Measurements from ENCODE around the gene SMOC2.

SMOC2 gene

DNA sequence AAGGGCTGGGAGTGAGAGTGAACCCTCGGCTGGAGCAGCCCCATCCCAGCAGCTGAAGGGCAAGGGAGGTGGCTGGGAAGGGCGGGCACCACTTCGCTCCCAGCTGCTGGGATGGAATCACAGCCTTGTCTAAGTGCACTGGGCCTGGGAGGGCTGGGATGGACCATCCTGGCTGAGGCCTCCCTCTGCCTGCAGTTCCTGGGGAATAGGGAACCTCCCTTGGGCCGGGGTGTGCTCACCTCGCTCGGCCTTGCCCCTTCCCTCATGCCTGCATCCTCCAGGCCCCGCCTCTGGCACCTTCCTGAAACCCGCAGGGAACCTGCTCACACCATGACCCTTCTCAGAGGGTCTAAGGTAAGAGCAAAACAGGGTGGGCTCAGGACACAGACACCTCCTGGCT is 53.7 kb downstream of the SMOC2 start:
- DNase-seq, result no peak

- no peak for DNase-seq
Measured at GRCh38 chr6:168495133-168495532, 54.1 kb downstream of the SMOC2 start.

DNA sequence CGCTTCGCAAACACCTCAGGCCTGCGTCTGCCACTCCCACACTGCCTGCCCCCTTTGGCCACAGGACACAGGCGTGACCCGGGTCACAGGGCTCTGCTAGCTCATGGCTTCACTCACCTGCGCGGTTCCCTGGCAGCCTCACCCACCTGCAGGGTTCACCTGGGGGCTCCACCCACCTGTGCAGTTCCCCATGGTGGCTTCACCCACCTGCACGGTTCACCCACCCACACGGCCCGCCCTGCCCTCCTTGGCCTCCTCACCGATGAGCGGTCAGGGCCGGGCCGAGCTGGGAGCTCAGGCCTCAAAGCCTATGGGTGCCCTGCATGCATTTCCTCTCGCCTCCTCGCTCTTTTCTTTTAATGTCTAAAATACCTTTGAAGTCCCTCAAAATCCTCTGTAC is 54.7 kb downstream of the SMOC2 start:
- DNase-seq, result no peak

GRCh38 chr6:168496139-168496996 is 55.4 kb downstream of the SMOC2 start:
- no peak for DNase-seq

DNA sequence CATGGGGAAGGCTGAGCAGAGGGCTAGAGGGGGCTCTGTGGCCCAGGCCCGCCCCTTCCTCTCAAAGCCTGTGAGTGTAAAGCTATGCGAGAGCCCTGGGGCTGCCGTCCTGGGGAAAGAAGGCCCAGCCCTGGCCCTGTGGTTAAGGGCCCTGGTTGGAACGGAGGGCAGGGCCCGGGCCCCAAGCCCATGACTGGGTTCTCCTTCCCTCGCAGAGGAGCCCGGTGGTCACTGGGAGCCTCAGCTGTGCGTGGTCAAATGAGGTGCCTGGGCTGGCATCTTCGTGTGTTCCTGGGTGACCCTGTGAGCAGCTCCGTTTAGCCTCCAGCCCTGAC is 56.0 kb downstream of the SMOC2 start:
- DNase-seq, result no peak

DNA sequence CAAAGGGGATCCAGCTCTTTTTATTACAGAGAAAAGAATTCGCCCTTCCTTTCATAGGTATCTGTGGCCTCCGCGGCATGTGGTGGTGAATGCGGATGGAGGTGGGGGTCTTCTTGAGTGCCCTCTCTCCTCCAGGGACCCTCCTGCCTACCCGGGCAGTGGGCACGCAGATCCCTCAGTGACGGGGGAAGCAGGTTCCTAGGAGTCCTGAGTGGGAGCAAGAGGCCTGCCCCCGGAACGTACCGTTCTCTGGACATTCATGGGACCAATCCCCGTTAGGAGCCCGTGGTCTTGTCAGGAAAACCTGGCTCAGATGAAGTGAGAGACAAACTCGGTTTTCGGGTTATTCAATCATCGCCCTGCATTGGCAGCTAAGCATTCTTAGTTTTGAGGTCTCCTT is 56.4 kb downstream of the SMOC2 start:
- no peak for DNase-seq

GRCh38 chr6:168498161-168498843 is 57.3 kb downstream of the SMOC2 start:
- DNase-seq, result no peak

DNA sequence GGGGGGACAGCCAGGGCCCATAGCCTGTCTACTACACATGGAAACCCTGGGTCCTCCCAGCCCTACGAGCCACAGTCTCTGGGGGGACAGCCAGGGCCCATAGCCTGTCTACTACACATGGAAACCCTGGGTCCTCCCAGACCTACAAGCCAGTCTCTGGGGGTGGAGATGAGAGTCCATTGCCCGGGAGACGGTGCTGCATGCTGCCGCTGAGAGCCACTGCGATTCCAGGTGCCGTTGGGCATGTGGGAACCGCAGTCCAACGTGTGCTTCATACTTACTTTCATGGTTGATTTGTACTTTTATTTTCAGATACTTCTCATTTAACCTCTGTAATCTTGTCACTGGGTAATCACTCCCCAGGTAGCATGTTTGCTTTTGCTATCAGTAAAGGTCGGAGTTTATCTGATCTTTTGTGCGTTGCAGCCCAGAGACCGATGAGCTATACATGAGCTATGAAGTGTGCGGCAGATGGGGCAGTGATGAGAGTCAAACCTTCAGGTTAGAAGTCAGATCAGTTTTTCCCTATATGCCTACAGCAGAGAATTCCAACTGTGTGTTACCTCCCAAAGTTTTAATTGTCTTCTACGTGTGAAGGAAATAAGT is 58.2 kb downstream of the SMOC2 start:
- no peak for DNase-seq

DNA sequence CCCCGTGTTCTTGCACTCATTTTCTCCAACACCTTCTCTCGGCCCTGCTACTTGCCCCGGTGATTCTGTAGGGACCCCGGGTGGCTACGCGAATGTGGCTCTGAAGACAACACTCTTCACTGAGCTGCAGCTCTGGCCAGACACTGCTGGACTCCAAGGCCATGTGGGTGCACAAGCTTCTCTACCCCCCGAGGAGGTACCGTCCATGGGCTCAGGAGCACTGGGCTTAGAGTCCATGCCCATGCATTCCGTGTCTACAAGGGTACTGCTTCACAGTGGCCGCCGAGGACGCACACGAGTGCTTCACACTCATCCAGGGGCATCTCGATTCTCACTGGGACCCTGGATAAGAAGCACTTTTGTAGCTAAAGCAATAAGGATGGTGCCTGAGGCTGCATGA is 59.5 kb downstream of the SMOC2 start:
- DNase-seq, result no peak

DNA sequence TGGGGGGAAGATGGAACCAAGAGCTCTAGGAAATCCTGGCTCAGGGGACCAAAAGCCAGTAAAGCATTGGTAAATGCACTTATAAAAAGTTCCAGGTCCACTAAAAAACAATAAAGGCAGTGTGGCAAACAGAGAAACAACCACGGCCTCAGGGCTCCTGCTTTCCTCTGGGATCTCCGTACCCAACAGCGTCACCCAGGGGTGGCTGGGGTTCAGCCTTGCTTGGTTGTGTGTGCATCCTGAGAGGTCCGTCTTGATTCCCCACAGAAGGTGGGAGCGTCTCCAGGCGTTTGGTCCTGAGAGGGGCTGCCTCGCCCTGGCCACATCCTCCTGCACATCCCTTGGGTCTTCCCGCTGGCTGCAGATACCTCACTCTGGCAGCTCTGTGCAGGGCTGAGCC is 60.6 kb downstream of the SMOC2 start:
- DNase-seq, result no peak

DNA sequence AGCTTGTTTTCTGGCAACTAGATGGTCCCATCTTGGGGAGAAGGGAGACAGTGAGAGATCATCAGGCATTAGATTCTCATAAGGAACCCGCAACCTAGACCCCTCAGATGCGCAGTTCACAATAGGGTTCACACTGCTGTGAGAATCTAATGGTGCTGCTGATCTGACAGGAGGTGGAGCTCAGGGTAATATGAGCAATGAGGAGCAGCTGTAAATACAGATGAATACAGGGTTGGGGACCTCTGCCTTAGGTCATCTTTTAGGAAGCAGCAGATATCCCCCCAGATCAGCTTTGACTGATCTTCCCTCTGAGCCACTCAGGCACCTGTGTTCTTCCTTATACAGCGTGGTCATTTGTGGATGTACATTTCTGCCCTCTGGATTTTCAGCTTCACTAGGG is 63.4 kb downstream of the SMOC2 start:
- DNase-seq, result no peak

DNA sequence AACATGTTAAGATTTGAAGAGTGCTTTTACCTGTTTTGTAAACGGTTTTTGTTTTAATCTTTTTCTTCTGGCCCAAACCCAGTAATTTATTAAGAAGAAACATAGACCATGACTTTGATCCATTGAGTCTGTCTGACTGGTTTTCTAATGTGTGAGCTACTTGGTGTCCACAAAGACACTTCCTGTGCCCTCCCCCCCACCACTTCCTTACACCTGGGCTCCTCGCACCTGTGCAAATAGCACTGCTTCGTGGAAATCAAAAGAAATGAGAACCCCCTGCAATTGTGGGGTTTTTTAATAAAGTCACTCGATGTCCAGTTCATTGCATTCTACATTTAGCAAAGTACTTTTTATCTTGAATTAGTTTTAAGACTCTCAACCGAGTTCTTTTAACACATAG is 65.5 kb downstream of the SMOC2 start:
- DNase-seq, result no peak

DNA sequence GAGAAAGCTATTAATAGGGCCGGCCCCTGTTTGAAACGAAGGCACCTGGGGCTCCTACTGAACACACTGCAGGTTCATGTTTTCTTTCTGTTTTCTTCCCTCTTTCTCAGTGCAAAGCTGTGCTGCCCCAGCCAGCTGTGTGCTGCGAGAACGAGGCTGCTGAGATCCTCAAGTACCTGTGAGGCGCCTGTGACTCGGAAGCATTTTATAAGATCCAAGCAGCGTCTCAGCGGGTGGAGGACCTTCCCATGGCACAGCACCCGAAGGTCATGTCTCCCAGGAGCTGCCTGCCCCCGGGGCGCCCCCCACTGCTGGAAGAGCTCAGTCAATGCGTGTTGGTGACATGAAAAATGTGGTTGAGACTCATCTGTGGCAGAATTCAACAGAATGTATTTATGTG is 66.3 kb downstream of the SMOC2 start:
- no peak for DNase-seq

DNA sequence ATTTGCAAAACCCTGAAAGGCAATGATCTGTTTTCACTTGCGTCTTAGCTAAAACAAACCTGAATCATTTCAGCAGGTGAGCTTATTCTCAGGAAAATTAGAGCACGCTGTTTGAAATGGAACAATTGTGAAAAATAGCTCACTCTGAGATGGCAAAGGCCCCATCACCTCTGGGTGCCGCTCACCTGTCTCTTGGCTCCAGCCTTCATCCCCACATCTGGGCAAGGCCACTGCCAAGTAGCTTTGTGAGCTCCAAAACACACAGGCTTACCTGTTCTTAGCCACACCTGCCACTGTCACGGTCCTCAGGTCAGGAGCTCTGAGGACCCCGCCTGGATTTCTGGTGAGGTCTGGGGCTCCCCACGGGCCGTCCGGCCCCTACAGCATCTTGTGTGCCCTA is 66.7 kb downstream of the SMOC2 start:
- DNase-seq, result no peak

- no peak for DNase-seq
Measured at GRCh38 chr6:168508903-168509302, 67.9 kb downstream of the SMOC2 start.

DNA sequence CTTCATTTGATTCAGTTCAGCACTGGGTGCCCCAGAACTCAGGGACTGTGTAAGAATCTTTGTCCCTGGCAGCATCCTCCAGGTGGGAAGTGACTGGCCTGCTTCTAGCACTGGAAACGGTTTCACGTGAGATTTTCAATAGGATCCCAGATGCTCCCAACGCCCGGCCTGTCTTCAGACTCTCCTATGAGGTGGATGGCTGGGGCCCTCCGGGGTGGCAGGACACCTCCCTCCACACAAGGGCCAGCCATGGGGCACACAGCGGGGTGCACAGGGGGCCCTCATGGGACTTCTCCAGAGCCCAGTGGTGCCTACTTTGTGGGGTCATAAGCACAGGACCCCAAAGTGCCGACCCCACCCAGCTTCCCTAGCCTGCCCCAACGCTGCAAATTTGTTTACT is 72.8 kb downstream of the SMOC2 start:
- no peak for DNase-seq

DNA sequence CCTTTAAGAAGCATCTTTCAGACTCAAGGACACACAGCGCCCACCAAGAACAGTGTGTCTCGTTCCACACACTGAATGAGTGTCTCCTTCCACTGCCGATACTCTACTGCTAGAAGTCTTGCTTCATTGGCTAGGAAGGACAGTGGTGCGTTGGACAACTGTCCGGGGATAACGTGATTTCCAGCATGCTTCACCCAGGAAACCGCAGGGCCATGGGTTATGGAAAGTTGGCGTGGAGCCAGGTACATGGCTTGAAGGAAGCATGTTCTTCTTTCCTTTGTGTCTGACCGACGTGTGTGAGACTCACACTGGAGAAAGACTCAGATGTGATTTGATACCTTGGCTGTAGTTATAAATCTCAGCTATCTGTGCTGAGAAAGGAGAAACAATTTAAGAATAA is 73.2 kb downstream of the SMOC2 start:
- DNase-seq, result no peak

DNA sequence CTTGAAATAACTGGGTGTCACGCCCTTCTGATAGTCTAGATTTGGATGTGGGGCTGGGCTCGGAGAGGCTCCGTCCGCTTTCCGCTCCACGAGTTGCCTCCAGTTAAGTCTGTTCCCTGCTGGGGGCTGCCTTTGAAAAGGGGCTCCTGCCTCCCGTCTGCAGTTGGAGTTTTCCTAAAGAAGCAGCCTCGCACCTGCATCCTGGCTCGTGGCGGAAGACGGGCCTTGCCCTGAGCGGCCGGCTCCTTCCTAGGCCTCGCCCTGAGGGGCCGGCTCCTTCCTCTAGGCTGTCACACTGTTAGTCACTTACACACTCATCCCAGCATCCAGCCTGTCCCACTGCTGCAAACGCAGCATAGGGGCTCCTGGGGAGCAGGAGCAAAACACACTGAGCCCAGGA is 74.4 kb downstream of the SMOC2 start:
- DNase-seq, result no peak

DNA sequence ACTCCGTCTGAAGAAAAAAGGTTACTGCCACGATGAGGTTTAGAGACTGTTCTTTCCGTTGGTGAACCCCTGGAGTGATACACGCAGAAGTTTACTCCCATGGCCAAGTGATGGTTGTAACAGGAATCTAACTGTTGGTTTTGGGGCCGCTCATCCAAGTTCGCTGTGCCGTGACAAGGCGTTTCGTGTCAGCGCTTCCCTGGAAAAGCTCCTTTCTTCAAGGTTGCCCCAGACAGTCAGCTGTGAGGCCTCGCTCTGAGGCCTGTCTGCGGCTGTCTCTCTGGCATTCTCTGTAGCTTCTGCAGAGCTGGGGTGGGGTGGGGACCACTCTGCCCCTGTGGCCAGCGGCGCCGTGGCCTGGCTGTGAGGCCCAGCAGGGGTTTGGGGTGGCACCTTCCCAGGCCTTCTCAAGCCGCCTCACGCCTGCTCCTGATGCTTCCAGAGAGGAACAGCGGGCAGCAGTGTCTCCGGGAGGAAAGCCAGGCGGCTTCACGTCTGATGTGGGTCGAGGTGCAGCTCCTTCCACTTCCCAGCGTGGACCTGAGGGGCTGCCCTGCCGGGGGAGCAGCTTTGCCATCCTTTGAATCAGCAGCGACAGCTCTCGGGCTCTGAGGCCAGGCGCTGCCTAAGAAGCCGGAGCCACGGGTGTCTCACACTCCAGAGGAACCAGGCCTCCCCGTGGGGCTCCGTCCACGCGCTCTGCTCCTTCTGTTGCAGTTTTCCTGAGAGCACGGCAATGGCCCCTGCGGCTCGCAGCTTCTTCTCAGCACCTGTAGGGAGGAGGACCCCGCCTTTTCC is 76.2 kb downstream of the SMOC2 start:
- no peak for DNase-seq

GRCh38 chr6:168517742-168518347 is 76.9 kb downstream of the SMOC2 start:
- no peak for DNase-seq

DNA sequence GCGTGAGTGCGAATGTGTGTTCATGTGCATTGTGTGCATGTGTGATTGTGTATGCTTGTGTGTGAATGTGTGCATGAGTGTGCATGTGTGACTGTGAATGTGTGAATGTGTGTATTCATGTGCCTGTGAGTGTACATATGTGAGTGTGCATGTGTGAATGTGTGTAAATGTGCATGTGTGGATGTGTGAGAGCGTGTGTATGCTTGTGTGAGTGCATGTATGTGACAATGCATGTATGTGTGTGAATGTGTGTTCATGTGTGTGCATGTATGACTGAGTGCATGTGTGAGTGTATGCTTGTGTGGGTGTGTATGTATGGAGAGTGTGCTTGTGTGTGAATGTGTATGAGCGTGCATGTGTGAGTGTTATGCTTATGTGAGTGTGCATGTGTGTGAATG is 77.4 kb downstream of the SMOC2 start:
- no peak for DNase-seq

DNA sequence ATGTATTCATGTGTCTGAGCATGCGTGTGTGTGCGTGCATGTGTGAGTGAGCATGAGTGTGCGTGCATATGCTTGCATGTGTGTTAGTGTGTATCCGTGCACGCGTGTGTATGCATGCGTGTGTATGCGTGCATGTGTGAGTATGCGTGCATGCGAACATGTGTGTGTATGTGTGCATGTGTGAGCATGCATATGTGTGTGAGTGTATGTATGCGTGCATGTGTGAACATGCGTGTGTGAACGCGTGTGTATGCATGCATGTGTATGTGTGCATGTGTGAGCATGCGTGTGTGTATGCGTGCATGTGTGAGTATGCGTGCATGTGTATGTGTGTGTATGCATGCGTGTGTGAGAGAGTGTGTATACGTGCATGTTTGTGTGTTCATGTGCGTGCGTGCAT is 77.9 kb downstream of the SMOC2 start:
- DNase-seq, result no peak

DNA sequence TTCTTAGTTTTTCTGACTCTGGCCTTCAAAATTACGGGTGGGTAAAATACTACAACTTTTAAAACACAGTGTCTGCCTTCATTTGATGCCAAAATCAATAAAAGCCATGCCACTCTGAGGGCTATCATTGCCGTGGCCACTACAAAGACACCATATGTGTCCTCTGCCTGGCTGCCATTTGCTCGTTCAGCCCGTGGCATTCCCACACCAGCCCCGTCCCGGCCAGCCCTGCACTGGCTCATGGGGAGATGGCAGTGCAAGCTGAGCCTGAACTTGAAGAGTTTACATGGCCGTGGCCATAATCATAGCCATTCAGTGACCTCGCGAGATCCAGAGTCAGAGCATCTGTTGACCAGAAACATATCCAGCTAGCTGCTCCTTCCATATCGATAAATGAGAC is 79.2 kb downstream of the SMOC2 start:
- DNase-seq, result no peak
